GM21515 (cell line): ENCODE data around the gene RPUSD3.
"Not testable (repeated sequence)": the region's sequence is repeated elsewhere in the genome, so short reads cannot be mapped to it uniquely, and the experiment has no call there.

Experiments used
- ATAC-seq: cut with Tn5 transposase; IDR thresholded peaks from one replicate; pipeline ENCODE4 v1.9.1; 2021; ENCODE audit not compliant: unreplicated experiment

The RPUSD3 gene

GRCh38 chr3:9843715-9844438, at the start of gene RPUSD3:
Gene RPUSD3, minus strand, starts transcription at chr3:9844008. Its CDS starts 18 bp downstream, at chr3:9843990.
- ATAC-seq: peak; percentile 97

- ATAC-seq: no peak
Observed at GRCh38 chr3:9891072-9891622, 47.3 kb upstream of the RPUSD3 start.

- peak; percentile 81 for ATAC-seq
Observed at GRCh38 chr3:9890249-9891071, 46.7 kb upstream of the RPUSD3 start, which contains the start of gene JAGN1. Gene JAGN1, plus strand, starts transcription at chr3:9890610. Its CDS starts 113 bp downstream, at chr3:9890723.

GRCh38 chr3:9889405-9889804, 45.6 kb upstream of the RPUSD3 start:
- no peak for ATAC-seq

GRCh38 chr3:9888540-9888939, 44.7 kb upstream of the RPUSD3 start:
- no peak for ATAC-seq

- ATAC-seq: no peak
Observed at GRCh38 chr3:9887480-9887879, 43.7 kb upstream of the RPUSD3 start.

- no peak for ATAC-seq
Observed at GRCh38 chr3:9886328-9886727, 42.5 kb upstream of the RPUSD3 start.

- ATAC-seq: no peak
Observed at GRCh38 chr3:9884555-9885165, 40.9 kb upstream of the RPUSD3 start.

- ATAC-seq: no peak
Observed at GRCh38 chr3:9883706-9884554, 40.1 kb upstream of the RPUSD3 start.

GRCh38 chr3:9881441-9881840, 37.6 kb upstream of the RPUSD3 start:
- no peak for ATAC-seq

GRCh38 chr3:9879830-9880549, 36.2 kb upstream of the RPUSD3 start, which contains the start of gene CIDEC:
Gene CIDEC, minus strand, starts transcription at chr3:9880253. Its CDS starts 1,767 bp downstream, at chr3:9878486.
- no peak for ATAC-seq

GRCh38 chr3:9878700-9879099, 34.9 kb upstream of the RPUSD3 start:
- no peak for ATAC-seq

GRCh38 chr3:9876991-9877390, 33.2 kb upstream of the RPUSD3 start:
- ATAC-seq: no peak

GRCh38 chr3:9876255-9876654, 32.4 kb upstream of the RPUSD3 start:
- ATAC-seq: not testable (repeated sequence)

GRCh38 chr3:9875448-9875847, 31.6 kb upstream of the RPUSD3 start:
- no peak for ATAC-seq

GRCh38 chr3:9872067-9872466, 28.3 kb upstream of the RPUSD3 start:
- ATAC-seq: not testable (repeated sequence)

- no peak for ATAC-seq
Observed at GRCh38 chr3:9870978-9871377, 27.2 kb upstream of the RPUSD3 start.

- no peak for ATAC-seq
Observed at GRCh38 chr3:9869955-9870354, 26.1 kb upstream of the RPUSD3 start.

- ATAC-seq: no peak
Observed at GRCh38 chr3:9867106-9867505, 23.3 kb upstream of the RPUSD3 start.

GRCh38 chr3:9866639-9867038, 22.8 kb upstream of the RPUSD3 start:
- ATAC-seq: no peak
